Measurements from ENCODE around the gene GAD1.

DNA sequence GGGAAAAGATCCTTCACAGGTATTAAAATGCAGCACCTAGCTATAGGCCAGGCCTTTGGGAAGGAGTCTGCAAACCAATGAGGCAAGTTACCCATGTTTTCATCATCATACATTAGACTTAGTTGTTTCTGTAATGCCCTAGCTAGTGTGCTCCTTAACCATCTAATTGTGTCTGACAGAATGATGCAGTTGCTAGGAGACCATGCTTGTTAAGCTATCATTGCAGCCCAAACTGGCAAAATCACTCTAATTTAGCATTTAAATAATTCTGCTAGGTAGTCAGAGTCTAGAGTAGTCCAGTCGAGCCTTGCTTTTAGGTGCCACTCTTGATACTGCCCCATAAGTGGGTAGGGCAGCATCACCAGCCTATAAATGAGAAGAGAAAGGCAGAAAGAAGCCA, 34.9 kb downstream of the GAD1 start:
- TF ChIP-seq, protein P1, sequence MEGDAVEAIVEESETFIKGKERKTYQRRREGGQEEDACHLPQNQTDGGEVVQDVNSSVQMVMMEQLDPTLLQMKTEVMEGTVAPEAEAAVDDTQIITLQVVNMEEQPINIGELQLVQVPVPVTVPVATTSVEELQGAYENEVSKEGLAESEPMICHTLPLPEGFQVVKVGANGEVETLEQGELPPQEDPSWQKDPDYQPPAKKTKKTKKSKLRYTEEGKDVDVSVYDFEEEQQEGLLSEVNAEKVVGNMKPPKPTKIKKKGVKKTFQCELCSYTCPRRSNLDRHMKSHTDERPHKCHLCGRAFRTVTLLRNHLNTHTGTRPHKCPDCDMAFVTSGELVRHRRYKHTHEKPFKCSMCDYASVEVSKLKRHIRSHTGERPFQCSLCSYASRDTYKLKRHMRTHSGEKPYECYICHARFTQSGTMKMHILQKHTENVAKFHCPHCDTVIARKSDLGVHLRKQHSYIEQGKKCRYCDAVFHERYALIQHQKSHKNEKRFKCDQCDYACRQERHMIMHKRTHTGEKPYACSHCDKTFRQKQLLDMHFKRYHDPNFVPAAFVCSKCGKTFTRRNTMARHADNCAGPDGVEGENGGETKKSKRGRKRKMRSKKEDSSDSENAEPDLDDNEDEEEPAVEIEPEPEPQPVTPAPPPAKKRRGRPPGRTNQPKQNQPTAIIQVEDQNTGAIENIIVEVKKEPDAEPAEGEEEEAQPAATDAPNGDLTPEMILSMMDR (conservative IDR thresholded peaks at IDR 0.05) = no peak
- no peak for TF ChIP-seq ZFX (IDR thresholded peaks at IDR 0.05)

Measured in C4-2B (cell line).